A549 (cell line): ENCODE data around the gene DUSP14.

Experiments
- CEBPB ChIP-seq, 2 experiments: fragments of >200 bp in 1 of 2; sonication (Bioruptor Twin) in 1 of 2; formaldehyde crosslinking in 1 of 2; IDR thresholded peaks; 2 replicates each; pipeline ENCODE4 v1.6.1; 2012 to 2016
- E2F6 ChIP-seq: IDR thresholded peaks from 2 replicates; pipeline ENCODE4 v1.6.1; 2012; ENCODE audit warnings: low read depth, borderline replicate concordance
- EP300 ChIP-seq, 2 experiments: fragments of >200 bp; sonication (Bioruptor Twin); formaldehyde crosslinking; IDR thresholded peaks; 2 replicates in 1 of 2; 3 replicates in 1 of 2; pipeline ENCODE4 v1.6.1; 2016 to 2017
- NR3C1 ChIP-seq: fragments of >200 bp; sonication (Bioruptor Twin); formaldehyde crosslinking; IDR thresholded peaks from 3 replicates; pipeline ENCODE4 v1.6.1; 2017
- POLR2A ChIP-seq: IDR thresholded peaks from 2 replicates; pipeline ENCODE4 v1.6.1; 2012; ENCODE audit warnings: mild to moderate bottlenecking, low read length
- TF ChIP-seq, protein P1 (sequence below): fragments of >200 bp; sonication (Bioruptor Twin); formaldehyde crosslinking; IDR thresholded peaks from 3 replicates; pipeline ENCODE4 v1.5.1; 2016

GRCh38 chr17:37450112-37450511 lies 39.6 kb upstream of the DUSP14 start:
- TF ChIP-seq NR3C1, result no peak
- TF ChIP-seq EP300 (IDR thresholded peaks at IDR 0.05), result no peak
- TF ChIP-seq, protein P1, sequence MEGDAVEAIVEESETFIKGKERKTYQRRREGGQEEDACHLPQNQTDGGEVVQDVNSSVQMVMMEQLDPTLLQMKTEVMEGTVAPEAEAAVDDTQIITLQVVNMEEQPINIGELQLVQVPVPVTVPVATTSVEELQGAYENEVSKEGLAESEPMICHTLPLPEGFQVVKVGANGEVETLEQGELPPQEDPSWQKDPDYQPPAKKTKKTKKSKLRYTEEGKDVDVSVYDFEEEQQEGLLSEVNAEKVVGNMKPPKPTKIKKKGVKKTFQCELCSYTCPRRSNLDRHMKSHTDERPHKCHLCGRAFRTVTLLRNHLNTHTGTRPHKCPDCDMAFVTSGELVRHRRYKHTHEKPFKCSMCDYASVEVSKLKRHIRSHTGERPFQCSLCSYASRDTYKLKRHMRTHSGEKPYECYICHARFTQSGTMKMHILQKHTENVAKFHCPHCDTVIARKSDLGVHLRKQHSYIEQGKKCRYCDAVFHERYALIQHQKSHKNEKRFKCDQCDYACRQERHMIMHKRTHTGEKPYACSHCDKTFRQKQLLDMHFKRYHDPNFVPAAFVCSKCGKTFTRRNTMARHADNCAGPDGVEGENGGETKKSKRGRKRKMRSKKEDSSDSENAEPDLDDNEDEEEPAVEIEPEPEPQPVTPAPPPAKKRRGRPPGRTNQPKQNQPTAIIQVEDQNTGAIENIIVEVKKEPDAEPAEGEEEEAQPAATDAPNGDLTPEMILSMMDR, result no peak
- TF ChIP-seq POLR2A, result no peak
- TF ChIP-seq E2F6, result no peak
- no peak for TF ChIP-seq CEBPB (IDR thresholded peaks at IDR 0.05)
